Endothelial cell of umbilical vein (primary cell): ENCODE results near the gene CAMSAP3.

Experiments used
- CTCF ChIP-seq, 2 donors: IDR thresholded peaks; 1 replicate in 1 of 2; 2 replicates in 1 of 2; pipeline ENCODE4 v1.5.1; 2011; ENCODE audit warnings: low read length in 2 of 2, mild to moderate bottlenecking in 2 of 2, moderate library complexity in 2 of 2, control low read depth in 1 of 2, inconsistent platforms in 1 of 2, low read depth in 1 of 2; ENCODE audit not compliant: insufficient read depth in 1 of 2; ENCODE audit errors: extremely low read depth in 1 of 2
- EZH2 ChIP-seq: IDR thresholded peaks from 2 replicates; pipeline ENCODE4 v1.6.1; 2012; ENCODE audit warnings: borderline replicate concordance, low read depth, mild to moderate bottlenecking, moderate library complexity, low read length, inconsistent platforms; ENCODE audit not compliant: severe bottlenecking
- GATA2 ChIP-seq: IDR thresholded peaks from 2 replicates; pipeline ENCODE4 v1.7.0; 2011; ENCODE audit warnings: low read depth, mild to moderate bottlenecking, moderate library complexity, mixed read lengths, low read length; ENCODE audit not compliant: insufficient read length, insufficient read depth
- POLR2A ChIP-seq: IDR thresholded peaks from 2 replicates; pipeline ENCODE4 v1.6.1; 2012; ENCODE audit warnings: low read depth, mild to moderate bottlenecking, control low read depth, low read length
- POLR2AphosphoS5 ChIP-seq: IDR thresholded peaks from 2 replicates; pipeline ENCODE4 v1.6.1; 2012; ENCODE audit warnings: low read depth, mild to moderate bottlenecking, control low read depth, low read length, moderate library complexity; ENCODE audit not compliant: insufficient read depth
- TF ChIP-seq, protein P1 (sequence below): IDR thresholded peaks from 2 replicates; pipeline ENCODE4 v1.6.1; 2011; ENCODE audit not compliant: insufficient read depth, insufficient read length

GRCh38 chr19:7590256-7590655 is 5.4 kb upstream of the CAMSAP3 start:
- TF ChIP-seq EZH2 (no peak), CTCF (IDR thresholded peaks at IDR 0.05; ENCODE audit: extremely low read depth in 1 of 2, insufficient read depth in 1 of 2, low read depth in 1 of 2, low read length in 2 of 2) (no peak), POLR2AphosphoS5 (no peak), POLR2A (no peak), GATA2 (no peak)
- TF ChIP-seq, protein P1, sequence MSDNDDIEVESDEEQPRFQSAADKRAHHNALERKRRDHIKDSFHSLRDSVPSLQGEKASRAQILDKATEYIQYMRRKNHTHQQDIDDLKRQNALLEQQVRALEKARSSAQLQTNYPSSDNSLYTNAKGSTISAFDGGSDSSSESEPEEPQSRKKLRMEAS: no peak
